KBM-7 (cell line): Measurements from ENCODE around the gene PCTP.

Experiments used
- DNase-seq: peaks from one replicate; pipeline ENCODE4 v3.0.0-alpha.2; 2015
- in situ Hi-C: fragments of 300-500 bp; cut with MboI; formaldehyde crosslinking; loops from 2 replicates; pipeline ENCODE4 v1.14.3; 2020; ENCODE audit warnings: low sequenced_read_pairs, low pct_unique_long_range_greater_than_20kb, mixed read lengths

Gene PCTP

DNA sequence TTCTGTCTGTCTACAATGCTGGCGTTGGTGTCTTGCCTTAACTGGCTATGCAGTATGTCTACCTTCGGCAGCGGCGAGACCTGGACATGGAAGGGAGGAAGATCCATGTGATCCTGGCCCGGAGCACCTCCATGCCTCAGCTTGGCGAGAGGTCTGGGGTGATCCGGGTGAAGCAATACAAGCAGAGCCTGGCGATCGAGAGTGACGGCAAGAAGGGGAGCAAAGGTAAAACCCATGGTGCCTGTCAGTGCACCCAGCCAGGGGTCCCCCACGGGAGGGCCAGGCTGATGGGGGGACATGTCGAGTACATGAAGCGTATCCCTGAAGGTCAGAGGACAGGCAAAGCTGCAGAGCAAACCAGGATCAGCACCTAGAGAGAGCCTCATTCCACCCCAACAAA lies 22.8 kb downstream of the PCTP start:
- in situ Hi-C loops: loop anchor here (25.0 kb wide), 1 partner anchor 236 kb away; no protein-coding TSS in a partner anchor
- DNase-seq: no peak

DNA sequence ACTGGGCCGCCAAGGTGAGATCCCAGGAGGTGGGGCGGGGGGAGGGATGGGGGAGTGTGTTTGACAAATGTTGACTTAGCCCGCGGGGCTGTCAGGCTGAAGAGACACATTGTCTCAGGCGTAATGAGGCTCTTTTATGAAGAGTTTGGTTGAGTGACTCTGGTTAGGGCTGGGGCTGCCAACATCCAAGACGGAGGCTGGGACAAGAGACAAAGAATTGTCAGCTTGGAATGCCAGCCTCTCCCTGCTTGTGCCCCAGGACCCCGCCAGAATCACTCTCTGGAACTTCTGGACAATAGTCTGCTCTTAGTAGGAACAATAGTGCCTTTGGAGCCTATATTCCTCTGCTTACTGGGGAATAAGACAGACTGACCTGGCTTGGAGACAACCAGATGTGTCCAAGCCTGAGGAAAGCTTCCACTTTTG lies 24.0 kb downstream of the PCTP start:
- in situ Hi-C loops: loop anchor here (25.0 kb wide), 1 partner anchor 238 kb away; no protein-coding TSS in a partner anchor
- DNase-seq: no peak

DNA sequence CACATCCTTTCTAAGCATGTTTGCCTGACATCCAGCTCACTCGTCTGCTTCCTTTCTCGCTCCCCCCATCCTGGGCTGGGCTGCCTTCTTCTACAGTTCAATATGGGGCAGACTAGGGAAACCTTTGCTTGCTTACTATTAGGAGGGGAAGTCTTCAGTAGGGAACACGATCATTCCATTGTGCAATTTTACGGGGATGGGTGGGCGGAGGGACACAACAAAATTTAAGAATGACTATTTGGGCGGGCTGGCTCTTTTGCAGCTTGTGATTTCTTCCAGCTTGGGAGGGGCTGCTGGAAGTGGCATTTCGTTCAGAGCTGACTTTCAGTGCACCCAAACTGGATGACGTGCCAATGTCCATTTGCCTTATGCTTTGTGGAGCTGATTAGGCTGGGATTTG lies 25.4 kb downstream of the PCTP start:
- DNase-seq: no peak
- in situ Hi-C loops: no loop called here

DNA sequence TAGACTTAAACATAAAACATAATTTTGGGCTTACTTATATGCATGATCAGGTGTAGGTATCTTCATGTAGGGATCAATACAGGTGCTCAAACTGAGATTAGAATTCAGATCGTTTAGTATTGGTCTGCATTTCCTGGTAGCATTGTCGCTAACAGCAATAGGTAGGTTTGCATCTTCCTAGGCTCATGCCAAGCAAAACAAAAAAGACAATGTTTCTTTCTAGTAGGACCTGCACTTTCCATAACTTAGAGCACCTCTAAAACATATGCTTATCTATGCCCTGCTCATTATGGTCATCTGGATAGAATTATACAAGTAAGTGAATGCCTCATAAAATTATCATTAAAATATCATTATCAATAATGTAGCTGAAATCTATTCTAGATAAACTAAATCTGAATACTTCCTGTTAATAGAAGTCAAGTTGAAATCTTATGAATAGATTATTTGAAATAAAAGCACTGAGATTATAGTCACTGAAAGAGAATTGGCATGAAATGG lies 26.7 kb downstream of the PCTP start:
- in situ Hi-C loops: no loop called here
- DNase-seq: no peak

DNA sequence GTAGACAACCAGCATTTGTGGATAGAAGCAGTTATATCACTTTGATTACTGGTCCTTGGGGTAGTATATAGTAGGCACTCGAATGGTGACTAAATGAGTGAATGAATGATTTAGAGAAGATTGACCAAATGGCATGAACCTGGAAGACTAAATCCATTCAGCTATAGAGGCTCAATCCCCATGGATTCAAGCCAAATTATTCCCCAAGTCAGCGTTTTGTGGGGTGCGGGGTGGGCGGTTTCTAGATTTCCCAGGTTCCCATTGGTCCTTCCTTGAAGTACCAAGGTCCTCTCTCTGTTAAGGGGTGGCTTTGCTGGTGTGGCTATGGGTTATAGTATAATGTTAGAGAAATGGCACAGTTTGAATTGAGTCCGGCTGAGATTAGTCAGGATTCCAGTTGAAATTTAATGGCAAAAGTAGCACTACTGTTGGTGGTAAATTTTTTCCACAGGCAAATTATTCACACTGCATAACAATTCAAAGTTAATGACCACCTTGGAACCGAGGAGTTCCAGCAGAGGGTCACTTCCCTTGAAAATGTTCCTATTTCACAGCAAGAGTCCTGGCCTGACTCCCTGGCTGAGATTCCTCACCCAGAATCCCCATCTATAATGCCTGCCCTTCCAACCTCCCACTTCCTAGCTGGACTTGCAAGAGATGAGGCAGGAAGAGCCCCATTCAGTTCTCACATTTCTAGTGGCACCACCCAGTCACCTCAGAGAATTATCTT lies 27.7 kb downstream of the PCTP start:
- DNase-seq: no peak
- in situ Hi-C loops: no loop called here

DNA sequence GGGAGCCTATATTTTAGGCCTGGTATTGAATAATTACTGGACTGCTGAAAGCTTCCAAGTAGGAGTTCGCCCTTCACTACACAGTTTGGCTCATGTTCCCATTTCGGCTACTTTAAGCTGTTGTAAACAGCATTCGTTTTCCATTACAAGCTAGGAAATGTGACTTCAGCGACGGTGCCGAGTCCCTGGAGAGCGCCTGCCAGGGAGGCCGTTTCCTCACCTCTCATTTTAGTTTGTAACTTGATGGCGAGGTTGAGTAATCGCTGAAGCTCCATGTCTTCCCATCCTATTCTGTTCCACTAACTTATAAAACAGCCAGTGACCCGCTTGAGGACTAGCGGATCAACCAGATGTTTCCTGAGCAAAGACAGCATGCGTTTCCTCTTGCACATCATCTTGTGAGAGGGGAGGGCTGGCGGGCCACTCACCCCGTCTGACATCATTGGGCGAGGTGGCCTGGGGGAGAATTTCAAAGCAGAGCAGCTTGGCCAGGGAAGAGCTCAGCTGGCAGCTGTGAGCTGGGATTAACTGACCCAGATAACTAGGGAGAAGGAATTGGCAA lies 32.9 kb downstream of the PCTP start:
- in situ Hi-C loops: no loop called here

DNA sequence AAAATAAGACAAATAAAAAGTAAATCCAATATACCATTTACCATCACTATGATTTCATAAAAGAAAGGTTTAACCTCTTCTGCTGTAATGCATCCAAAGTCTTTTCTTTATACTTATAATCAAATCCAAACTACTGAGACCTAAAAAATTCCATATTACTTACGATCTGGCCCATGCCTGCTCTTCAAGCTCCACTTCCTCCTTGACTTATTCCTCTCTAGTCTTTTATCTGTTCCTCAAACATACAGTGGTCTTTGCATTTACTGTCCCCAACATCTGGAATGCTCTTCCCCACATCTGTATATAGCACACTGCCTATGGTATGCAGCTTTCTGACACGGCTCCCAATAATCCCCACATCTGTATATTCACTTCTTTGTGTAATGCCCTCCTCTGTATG lies 33.8 kb downstream of the PCTP start:
- in situ Hi-C loops: no loop called here
- peak; percentile 49 for DNase-seq

More for the DNA sequence above, 32.9 kb downstream of the PCTP start:
- peak; percentile 93 for DNase-seq

DNA sequence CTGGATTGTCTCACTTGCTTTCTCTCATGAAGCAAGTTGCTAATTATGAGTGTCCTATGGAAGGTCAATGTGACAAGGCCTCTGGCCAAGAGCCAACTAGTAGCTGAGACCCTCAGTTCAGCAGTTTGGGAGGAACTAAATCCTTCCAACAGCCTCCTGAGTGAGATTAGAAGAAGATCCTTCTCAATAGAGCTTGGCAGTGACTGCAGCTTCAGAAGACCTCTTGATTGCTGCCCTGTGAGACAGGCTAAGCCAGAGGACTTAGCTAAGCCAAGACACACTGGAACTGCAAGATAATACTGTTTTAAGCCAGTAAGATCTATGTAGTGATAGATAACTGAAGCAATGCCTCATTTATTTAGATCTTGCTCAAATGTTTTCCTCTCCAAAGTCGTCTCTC lies 34.3 kb downstream of the PCTP start:
- DNase-seq: no peak
- in situ Hi-C loops: no loop called here

DNA sequence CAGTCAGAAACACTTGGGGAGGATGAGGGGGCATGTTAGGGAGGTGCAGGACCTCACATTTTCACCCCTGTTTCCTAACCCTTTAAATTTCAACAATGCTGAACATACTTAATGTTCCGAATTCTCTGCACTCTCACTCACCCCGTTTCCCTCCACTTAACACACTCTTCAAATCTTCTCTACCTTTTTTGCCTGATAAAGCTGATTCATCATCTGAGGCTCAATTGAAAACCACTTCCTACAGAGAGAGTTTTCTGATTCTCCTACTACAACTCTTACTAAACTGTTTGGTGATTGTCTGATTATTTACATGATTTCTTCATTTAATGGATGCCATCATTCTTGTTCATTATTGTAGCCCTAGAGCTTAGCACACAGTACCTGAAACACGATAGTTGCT lies 42.4 kb downstream of the PCTP start:
- in situ Hi-C loops: no loop called here
- DNase-seq: no peak

DNA sequence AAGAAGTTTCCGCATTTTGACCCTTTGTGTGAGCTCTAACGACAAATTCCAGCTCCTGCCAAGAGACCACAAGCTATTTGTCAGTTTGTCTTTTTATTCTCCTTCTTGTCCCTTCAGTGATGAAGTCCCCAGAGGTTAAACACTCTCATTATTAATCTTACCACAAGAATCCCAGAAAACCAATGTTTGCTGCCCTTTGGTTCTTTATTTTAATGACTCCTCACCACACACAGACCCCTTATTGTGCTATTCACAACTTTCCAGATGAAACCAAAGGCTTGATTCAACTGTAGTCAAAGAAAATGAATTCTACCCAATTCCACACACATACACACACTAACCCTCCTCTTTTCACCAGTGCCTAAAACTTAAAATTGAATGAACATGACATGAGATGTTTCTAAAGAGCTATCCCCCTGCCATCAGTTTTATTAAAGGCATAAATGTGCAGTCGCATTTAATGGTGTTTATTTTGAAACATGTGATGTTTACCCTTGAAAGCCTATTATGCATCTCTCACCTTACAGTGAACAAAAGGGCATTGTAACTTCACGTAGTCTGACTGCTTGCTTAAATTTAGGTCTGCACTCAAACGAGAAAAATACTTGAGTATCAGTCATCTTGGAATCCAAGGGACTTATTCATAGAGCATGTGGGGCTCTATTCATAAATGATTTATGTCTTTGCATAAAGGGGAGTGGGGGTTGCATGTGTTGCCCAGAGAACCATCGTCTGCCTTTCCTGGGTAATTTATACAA lies 44.1 kb downstream of the PCTP start:
- DNase-seq: no peak
- in situ Hi-C loops: no loop called here

DNA sequence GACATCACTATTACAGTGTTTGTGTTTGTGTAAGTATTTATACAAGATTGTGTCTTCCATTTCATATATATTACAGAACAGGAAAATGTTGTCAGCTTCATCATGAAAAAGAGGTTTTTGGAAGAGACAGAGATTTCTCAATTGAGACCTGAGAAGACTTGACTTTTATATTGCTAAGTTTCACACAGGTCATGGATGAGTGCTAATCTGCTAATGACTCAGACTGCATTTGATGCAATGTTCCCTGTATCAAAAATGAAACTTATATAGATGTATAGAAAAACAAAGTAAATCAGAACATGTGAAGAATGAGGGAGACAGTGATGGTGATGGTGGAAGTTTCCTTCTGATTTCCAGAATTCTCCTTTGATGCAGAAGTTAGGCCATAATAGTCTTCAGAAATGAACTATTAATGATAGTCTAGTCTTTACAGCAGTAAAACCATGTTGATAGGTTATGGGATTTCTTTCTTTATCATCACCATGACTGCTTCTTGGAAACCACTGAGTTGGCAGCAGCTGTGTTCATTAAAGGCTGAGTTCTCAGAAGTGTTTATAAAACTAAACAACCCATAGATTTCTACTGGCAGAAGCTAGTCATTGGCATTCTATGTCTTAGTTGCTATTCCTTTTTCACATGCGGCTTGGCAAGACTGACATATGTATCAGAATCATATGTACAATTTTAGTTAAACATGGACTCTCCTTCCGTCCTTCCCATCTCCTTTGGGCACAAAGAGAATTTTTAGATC lies 56.1 kb downstream of the PCTP start:
- DNase-seq: no peak
- in situ Hi-C loops: no loop called here

DNA sequence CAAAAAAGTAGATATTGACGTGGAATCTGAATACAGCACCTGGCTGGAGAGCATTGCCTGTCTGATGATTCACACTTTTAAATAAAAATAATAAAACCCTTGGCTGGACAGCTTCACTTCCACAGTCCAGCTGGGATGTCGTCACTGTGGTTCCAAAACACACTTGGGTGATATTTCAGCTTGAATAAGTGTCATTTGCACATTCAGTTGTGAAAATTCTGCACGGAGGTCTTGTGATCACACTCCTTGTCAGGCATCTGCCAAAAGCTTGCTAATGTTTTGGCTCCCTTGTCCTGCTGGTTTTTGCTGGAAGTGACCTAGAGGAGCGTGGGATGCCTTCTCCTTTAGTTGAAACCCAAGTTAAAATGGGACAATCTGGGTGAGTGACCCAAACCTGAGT lies 60.7 kb downstream of the PCTP start:
- no peak for DNase-seq
- in situ Hi-C loops: no loop called here

DNA sequence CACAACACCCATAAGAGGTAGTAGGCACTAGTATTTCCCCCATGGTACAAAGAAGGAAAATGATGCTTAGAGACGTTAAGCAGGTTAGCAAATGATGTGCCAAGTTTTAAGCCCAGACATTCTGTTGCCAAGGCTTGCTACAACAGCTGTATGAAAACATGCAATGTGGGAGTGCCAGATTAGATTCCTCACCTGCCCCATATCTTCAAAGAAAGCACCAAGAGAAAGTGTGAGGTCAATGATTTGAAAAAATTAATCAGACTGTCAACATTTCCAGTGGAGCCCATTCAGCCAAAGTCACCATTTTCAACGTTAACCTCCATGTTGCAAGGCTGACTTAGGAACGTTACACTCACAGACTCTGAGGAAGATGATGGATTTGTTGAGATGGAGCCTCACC lies 61.5 kb downstream of the PCTP start:
- DNase-seq: no peak
- in situ Hi-C loops: no loop called here

DNA sequence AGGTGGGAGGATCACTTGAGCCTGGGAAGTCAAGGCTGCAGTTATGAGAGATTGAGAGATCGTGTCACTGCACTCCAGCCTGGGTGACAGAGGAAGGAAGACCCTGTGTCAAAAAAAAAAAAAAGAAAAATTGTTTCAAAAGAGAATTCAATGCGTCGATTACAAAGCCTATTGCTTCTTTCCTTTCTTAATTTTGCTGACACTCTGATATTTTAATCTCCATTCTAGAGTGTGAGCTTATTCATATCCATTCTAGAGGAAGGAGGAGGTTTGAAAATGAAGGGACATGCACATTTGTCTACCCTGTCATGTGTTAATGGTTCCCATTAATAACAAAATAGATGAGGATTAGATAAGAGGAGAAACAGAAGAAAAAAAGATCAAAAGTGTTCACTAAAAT lies 63.1 kb downstream of the PCTP start:
- DNase-seq: no peak
- in situ Hi-C loops: no loop called here

DNA sequence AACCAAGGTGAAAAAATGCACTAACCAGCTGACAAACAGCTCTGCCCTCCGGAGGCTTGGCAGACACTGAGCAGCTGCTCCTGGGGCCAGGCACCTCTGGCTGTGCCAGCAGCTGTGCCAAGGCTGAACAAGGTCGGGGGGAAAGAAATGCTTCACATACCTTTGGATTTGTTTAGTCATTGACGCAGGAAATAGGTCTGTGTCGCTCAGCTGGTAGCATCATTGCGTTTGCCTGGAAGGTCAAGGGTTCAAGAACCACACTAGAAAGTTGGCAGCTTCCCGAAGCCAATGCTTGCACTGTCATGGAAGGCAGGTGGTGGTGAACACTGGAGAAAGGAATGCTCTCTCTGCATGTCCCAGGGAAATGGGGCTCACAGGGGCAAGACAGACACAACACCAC lies 63.5 kb downstream of the PCTP start:
- in situ Hi-C loops: no loop called here
- no peak for DNase-seq

DNA sequence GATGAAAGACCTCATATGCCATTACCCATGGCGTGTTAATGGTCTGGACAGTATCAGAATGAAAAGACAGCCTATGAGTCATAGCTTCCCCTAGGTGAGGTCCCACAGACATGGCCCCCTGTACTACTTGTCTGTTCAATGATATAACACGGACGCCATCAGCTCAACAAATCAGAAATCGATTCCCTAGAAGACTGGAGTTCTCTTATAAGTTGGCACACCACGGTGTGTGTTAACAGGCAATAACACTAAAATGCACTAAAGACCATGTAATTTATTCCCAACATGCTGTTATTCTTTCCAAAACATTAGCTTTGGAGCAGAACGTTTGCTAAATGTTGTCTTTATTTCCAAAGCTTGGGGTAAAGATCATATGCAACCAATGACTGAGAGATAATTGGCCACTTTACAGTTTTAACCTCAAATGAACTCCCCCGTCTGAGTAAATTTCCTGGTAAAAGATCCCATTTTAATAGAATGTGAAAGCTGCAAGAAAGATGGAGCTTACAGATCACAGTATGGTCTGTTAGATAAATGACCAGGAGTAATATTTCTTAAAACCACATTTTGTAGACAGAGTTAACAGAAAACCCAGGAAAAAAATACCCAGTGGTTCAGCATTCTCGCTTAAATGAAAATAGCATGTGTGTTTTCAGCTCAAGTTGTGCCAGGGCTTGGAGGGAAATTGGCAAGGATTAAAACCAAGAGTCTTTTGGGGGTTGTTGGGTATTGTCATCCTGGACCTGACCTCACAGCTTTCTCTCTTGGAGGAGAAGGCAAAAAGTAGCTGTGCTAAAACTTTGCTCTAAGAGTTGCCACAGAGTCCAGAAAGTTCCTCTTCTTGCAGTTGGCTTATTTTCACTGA lies 65.9 kb downstream of the PCTP start:
- in situ Hi-C loops: no loop called here
- peak; percentile 62 for DNase-seq

DNA sequence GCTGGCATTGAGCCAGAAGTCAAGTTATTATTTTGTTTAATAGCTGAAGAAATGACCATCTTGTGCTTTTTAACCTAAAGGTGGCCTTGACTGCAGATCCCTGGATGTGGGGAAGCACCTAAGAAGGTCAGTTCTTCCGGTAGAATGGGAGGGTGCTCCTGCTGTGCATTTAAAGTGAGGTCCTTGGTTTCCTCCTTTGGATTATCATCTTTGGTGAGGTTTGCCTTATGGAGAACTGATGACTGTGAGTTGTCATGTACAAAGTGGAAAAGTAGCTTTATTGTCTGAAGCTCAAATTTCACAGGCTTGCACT lies 66.5 kb downstream of the PCTP start:
- no peak for DNase-seq
- in situ Hi-C loops: no loop called here

DNA sequence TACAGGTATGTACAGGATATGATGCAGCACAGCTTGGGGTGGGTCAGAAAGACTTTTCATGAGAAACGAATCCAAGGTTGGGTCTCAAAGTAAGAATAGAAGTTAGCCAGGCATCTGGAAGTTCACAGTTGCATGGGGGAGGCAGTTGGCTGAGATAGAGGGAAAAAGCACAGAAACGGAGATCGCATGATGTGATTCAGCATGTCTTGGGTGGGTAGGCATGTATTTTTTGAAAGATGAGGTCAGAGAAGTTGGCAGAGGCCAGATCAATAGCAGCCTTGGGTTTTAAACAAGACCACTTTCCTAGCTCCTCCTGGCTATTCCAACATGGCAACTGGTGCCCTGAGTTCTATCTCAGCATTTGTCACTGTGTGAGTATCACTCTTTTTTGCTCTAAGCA lies 67.2 kb downstream of the PCTP start:
- in situ Hi-C loops: no loop called here
- DNase-seq: no peak
